Glomerular endothelial cell (primary cell): ENCODE data around the gene SKIC3. TPM values are rescaled to one million over a fixed set of nuclear protein-coding genes. Genes with fewer than 3 reads are reported as not detected.

Source experiments
- DNase-seq: peaks from one replicate; pipeline ENCODE4 v3.0.0-alpha.2; 2011; ENCODE audit warnings: low read depth, low spot score; ENCODE audit errors: extremely low read depth
- total RNA-seq: library from RNA; depleted of rRNA; stranded (reverse); fragments of >200 nt; gene quantifications from 2 replicates; pipeline ENCODE4 v1.2.3, GENCODE V29; 2015

Gene SKIC3
- total RNA-seq = 78.6 and 79.1 TPM in 2 replicates

GRCh38 chr5:95554647-95555548 lies at the start of gene SKIC3, which contains the start of gene ARSK:
TSS of gene SKIC3 (minus strand) at chr5:95554977. CDS start at chr5:95547150, 7,827 bp downstream.
TSS of gene ARSK (plus strand) at chr5:95555101. CDS start at chr5:95555279, 178 bp downstream.
- DNase-seq = peak; percentile 99

GRCh38 chr5:95600557-95600956 lies 45.8 kb upstream of the SKIC3 start:
- DNase-seq = no peak

GRCh38 chr5:95599252-95599651 lies 44.5 kb upstream of the SKIC3 start:
- DNase-seq = no peak

- DNase-seq = no peak
Measured at GRCh38 chr5:95595289-95595931, 40.6 kb upstream of the SKIC3 start.

- DNase-seq = peak; percentile 44
Measured at GRCh38 chr5:95591490-95591901, 36.7 kb upstream of the SKIC3 start.

- DNase-seq = no peak
Measured at GRCh38 chr5:95590880-95591279, 36.1 kb upstream of the SKIC3 start.

GRCh38 chr5:95583992-95584391 lies 29.2 kb upstream of the SKIC3 start:
- no peak for DNase-seq

- DNase-seq = no peak
Measured at GRCh38 chr5:95581576-95581975, 26.8 kb upstream of the SKIC3 start.

- no peak for DNase-seq
Measured at GRCh38 chr5:95572016-95572415, 17.2 kb upstream of the SKIC3 start.

- DNase-seq = no peak
Measured at GRCh38 chr5:95565280-95565920, 10.6 kb upstream of the SKIC3 start.

GRCh38 chr5:95564450-95564849 lies 9.7 kb upstream of the SKIC3 start:
- no peak for DNase-seq

- no peak for DNase-seq
Measured at GRCh38 chr5:95563367-95563766, 8.6 kb upstream of the SKIC3 start.

- DNase-seq = no peak
Measured at GRCh38 chr5:95562282-95562681, 7.5 kb upstream of the SKIC3 start.

- no peak for DNase-seq
Measured at GRCh38 chr5:95557841-95558240, 3.1 kb upstream of the SKIC3 start.

GRCh38 chr5:95555553-95555952 lies 776 bp upstream of the SKIC3 start:
- DNase-seq = no peak

- no peak for DNase-seq
Measured at GRCh38 chr5:95554331-95554646, 488 bp downstream of the SKIC3 start.

- no peak for DNase-seq
Measured at GRCh38 chr5:95549030-95549429, 5.7 kb downstream of the SKIC3 start.

- DNase-seq = no peak
Measured at GRCh38 chr5:95543017-95543705, 11.6 kb downstream of the SKIC3 start.

- DNase-seq = no peak
Measured at GRCh38 chr5:95537501-95537900, 17.3 kb downstream of the SKIC3 start.

- no peak for DNase-seq
Measured at GRCh38 chr5:95533761-95534160, 21.0 kb downstream of the SKIC3 start.

- no peak for DNase-seq
Measured at GRCh38 chr5:95533106-95533505, 21.7 kb downstream of the SKIC3 start.
